WERI-Rb-1 (cell line): Measurements from ENCODE around the gene RMP24.

Experiments
- DNase-seq: peaks from one replicate; pipeline ENCODE4 v3.0.0-alpha.2; 2020
- H3K27ac ChIP-seq: fragments of 250-450 bp; sonication (Bioruptor Pico); 2 replicates; pipeline ENCODE4 v1.5.1; 2020; ENCODE audit warnings: mild to moderate bottlenecking, moderate library complexity
- H3K27me3 ChIP-seq: fragments of 250-450 bp; sonication (Bioruptor Pico); 2 replicates; pipeline ENCODE4 v1.5.1; 2021; ENCODE audit warnings: mild to moderate bottlenecking, low read depth, moderate library complexity; ENCODE audit not compliant: insufficient read depth, severe bottlenecking
- H3K36me3 ChIP-seq: fragments of 250-450 bp; sonication (Bioruptor Pico); 2 replicates; pipeline ENCODE4 v1.5.1; 2020; ENCODE audit warnings: mild to moderate bottlenecking, moderate library complexity
- H3K4me3 ChIP-seq: 2 replicates; pipeline ENCODE4 v1.5.1; 2011; ENCODE audit warnings: low read depth, mild to moderate bottlenecking, control low read depth, low read length
- H3K9me3 ChIP-seq: fragments of 250-450 bp; sonication (Bioruptor Pico); 2 replicates; pipeline ENCODE4 v1.5.1; 2021; ENCODE audit warnings: mild to moderate bottlenecking, moderate library complexity; ENCODE audit not compliant: severe bottlenecking
- TF ChIP-seq, protein P1 (sequence below): IDR thresholded peaks from 2 replicates; pipeline ENCODE4 v1.5.1; 2011; ENCODE audit warnings: low read depth, mild to moderate bottlenecking, control low read depth, inconsistent platforms, low read length

Gene RMP24

GRCh38 chr18:35999925-36000324, 27.4 kb downstream of the RMP24 start:
- no peaks in the 10 kb centered on the region for H3K27me3 ChIP-seq
- no peaks in the 10 kb centered on the region for H3K36me3 ChIP-seq
- no peak for DNase-seq
- TF ChIP-seq, protein P1, sequence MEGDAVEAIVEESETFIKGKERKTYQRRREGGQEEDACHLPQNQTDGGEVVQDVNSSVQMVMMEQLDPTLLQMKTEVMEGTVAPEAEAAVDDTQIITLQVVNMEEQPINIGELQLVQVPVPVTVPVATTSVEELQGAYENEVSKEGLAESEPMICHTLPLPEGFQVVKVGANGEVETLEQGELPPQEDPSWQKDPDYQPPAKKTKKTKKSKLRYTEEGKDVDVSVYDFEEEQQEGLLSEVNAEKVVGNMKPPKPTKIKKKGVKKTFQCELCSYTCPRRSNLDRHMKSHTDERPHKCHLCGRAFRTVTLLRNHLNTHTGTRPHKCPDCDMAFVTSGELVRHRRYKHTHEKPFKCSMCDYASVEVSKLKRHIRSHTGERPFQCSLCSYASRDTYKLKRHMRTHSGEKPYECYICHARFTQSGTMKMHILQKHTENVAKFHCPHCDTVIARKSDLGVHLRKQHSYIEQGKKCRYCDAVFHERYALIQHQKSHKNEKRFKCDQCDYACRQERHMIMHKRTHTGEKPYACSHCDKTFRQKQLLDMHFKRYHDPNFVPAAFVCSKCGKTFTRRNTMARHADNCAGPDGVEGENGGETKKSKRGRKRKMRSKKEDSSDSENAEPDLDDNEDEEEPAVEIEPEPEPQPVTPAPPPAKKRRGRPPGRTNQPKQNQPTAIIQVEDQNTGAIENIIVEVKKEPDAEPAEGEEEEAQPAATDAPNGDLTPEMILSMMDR: no peak
- no peaks in the 10 kb centered on the region for H3K9me3 ChIP-seq
- no peak overlapping the region for H3K4me3 ChIP-seq
- H3K27ac ChIP-seq: no peak overlapping the region

GRCh38 chr18:36006997-36007396, 34.5 kb downstream of the RMP24 start:
- H3K4me3 ChIP-seq: no peak overlapping the region
- no peak for DNase-seq
- no peaks in the 10 kb centered on the region for H3K36me3 ChIP-seq
- TF ChIP-seq, protein P1: no peak
- H3K27ac ChIP-seq: no peak overlapping the region
- no peaks in the 10 kb centered on the region for H3K9me3 ChIP-seq
- no peaks in the 10 kb centered on the region for H3K27me3 ChIP-seq

DNA sequence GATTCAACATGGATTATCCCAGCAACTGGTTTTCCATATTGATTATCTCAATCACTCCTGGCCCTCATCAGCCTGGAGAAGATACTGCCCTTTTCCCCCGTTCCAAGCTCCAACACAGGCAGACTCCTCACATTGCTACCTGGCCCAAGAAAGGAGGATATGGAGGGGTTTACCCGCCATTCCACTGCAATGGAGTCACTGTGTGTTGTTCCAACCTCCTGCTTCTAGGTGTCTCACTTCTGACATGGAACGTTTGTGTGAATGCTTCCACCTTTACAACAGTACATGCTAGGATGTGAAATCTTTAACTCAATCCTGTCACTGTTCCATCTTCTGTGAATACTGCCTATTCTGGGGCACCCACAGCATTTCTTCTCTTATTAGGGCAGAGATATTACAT, 36.7 kb downstream of the RMP24 start:
- Histone ChIP-seq H3K27ac (no peak overlapping the region), H3K27me3 (no peaks in the 10 kb centered on the region), H3K4me3 (no peak overlapping the region), H3K36me3 (no peaks in the 10 kb centered on the region), H3K9me3 (no peaks in the 10 kb centered on the region)
- TF ChIP-seq, protein P1: no peak
- no peak for DNase-seq

DNA sequence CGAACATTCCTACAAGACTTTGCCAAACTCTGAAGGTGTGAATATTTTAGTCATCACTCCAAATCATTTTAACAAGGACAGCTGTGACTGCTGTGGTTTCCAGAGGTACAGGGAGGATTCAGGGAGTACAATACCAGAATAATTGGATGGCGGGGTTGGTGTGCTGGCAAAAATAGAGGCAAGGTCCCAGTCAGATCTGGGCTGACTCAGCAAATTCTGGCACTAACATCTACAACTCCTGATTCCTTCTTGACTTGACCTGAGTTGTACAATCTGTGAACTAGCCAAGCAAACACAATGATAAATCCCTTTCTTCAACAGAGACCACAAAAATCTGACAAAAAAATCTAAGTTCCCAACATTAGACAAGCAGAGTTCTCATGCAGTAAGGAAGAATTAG, 40.4 kb downstream of the RMP24 start:
- H3K36me3 ChIP-seq: no peaks in the 10 kb centered on the region
- no peaks in the 10 kb centered on the region for H3K9me3 ChIP-seq
- H3K27ac ChIP-seq: no peak overlapping the region
- TF ChIP-seq, protein P1: no peak
- H3K27me3 ChIP-seq: no peaks in the 10 kb centered on the region
- H3K4me3 ChIP-seq: no peak overlapping the region
- DNase-seq: no peak

- TF ChIP-seq, protein P1: no peak
- Histone ChIP-seq H3K27ac (no peak overlapping the region), H3K36me3 (no peaks in the 10 kb centered on the region), H3K9me3 (no peaks in the 10 kb centered on the region), H3K4me3 (no peak overlapping the region), H3K27me3 (no peaks in the 10 kb centered on the region)
- no peak for DNase-seq
Observed at GRCh38 chr18:36015629-36016028, 43.1 kb downstream of the RMP24 start.

DNA sequence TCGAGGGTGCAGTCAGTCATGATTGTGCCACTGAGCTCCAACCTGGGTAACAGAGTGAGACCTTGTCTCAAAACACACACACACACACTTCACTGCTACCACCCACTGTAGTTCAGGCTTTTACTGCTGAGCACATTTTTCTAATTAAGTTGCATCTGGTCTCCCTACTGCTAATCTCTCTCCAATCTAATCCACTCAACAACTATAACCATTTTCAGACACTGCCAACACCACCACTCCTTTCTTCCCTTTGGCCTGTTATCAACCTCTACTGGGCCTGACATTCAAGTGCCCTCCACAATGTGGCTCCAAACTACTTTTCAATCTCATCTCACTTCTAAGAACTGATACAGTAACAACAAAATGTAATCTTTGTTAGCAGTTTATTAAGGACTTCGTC, 44.8 kb downstream of the RMP24 start:
- Histone ChIP-seq H3K27ac (0 out of 2 replicates have a peak overlapping the region, but pooled peaks have one; percentile 17), H3K27me3 (no peaks in the 10 kb centered on the region), H3K9me3 (no peaks in the 10 kb centered on the region), H3K36me3 (no peaks in the 10 kb centered on the region), H3K4me3 (no peak overlapping the region)
- DNase-seq: peak; percentile 17
- TF ChIP-seq, protein P1: no peak
